Measurements from ENCODE around the gene SREBF1. TPM values are rescaled to one million over a fixed set of nuclear protein-coding genes. Genes with fewer than 3 reads are reported as not detected.

SREBF1 gene
- total and polyA plus RNA-seq, 2 experiments from 2014 or later: 19.2 to 36.2 TPM

DNA sequence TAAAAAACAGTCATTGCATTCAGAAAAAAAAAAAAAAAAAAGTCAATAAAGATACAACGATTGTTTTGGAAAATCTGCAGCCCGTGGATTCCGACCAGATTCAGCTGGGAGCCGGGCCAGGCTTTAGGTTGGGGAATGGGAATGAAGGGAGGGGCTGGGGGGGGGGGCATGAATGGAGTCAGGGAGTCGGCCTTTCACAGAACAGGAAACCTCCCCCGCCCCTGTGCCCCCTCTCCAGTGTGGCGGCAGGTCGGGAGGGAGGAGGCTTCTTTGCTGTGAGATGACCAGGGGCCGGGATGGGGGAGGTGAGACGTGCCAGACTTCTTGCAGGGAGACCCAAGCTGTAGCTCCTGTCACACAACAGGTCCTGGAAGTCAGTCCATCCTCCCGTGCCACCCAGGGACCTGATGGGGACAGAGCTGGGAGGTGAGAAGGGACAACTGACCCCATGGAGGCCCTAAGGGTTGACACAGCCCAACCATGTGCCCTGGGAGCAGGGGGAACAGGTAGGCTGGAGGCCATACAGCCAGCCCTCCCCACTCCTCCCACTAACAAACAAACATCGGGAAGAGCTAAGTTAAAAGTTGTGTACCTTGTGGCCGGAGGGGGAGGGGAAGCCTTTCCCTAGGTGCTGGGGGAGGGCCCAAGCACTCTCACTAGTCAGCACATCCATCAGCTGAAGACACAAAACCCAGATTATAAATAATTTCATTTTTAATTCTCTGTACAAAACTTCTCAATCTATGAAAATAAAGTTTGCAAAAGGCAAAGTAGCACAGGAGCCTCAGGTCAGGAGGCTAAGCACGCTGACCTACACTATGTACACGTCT, 25.2 kb downstream of the SREBF1 start:
- Histone ChIP-seq H2AFZ (no peak overlapping the region), H3K9me3 (ENCODE audit: low read depth) (no peaks in the 10 kb centered on the region), H3K36me3 (ENCODE audit: low read depth) (no peaks in the 10 kb centered on the region), H3K9me2 (ENCODE audit: insufficient read depth) (no peaks in the 10 kb centered on the region), H3K27ac (no peak overlapping the region), H3K4me1 (ENCODE audit: insufficient read depth) (no peaks in the 10 kb centered on the region), H3K79me2 (ENCODE audit: insufficient read depth) (no peaks in the 10 kb centered on the region), H3K27me3 (replicated peaks; ENCODE audit: insufficient read depth) (no peaks in the 10 kb centered on the region), H4K20me1 (ENCODE audit: insufficient read depth) (no peaks in the 10 kb centered on the region), H3K4me2 (ENCODE audit: unreplicated experiment) (no peak overlapping the region), H3K9ac (no peak overlapping the region), H3K4me3 (no peak overlapping the region), H3F3A (ENCODE audit: insufficient read depth) (peaks cover 6% of the 10 kb centered on the region)
- 66 to 69% methylated on average over 12 to 15 of the region's 15 CpGs for WGBS, 2 experiments (ENCODE audit: low coverage in 1 of 2, low lambda C conversion rate in 2 of 2, missing lambda C conversion rate in 2 of 2)
- in situ Hi-C loops (cut with MboI): no loop called here
- TF ChIP-seq EZH2 (IDR thresholded peaks at IDR 0.05; ENCODE audit: insufficient read depth, poor library complexity, severe bottlenecking): no peak
- TF ChIP-seq EZH2phosphoT487 (IDR thresholded peaks at IDR 0.05; ENCODE audit: insufficient read depth, low read depth): no peak
- no peak for DNase-seq

GRCh38 chr17:17810895-17811248, 25.9 kb downstream of the SREBF1 start:
- H4K20me1 ChIP-seq (ENCODE audit: insufficient read depth): no peaks in the 10 kb centered on the region
- no peak overlapping the region for H3K4me2 ChIP-seq (ENCODE audit: unreplicated experiment)
- no peak overlapping the region for H2AFZ ChIP-seq
- H3K36me3 ChIP-seq (ENCODE audit: low read depth): no peaks in the 10 kb centered on the region
- no peaks in the 10 kb centered on the region for H3K9me2 ChIP-seq (ENCODE audit: insufficient read depth)
- in situ Hi-C loops (cut with MboI): no loop called here
- H3K4me3 ChIP-seq: no peak overlapping the region
- no peaks in the 10 kb centered on the region for H3K9me3 ChIP-seq (ENCODE audit: low read depth)
- 75 to 83% methylated on average over 25 to 27 of the region's 27 CpGs for WGBS, 2 experiments (ENCODE audit: low coverage in 1 of 2, low lambda C conversion rate in 2 of 2, missing lambda C conversion rate in 2 of 2)
- no peak overlapping the region for H3K27ac ChIP-seq
- H3F3A ChIP-seq (ENCODE audit: insufficient read depth): peaks cover 6% of the 10 kb centered on the region
- 0 out of 2 replicates have a peak overlapping the region, but pooled peaks have one; percentile 74 for H3K9ac ChIP-seq
- no peaks in the 10 kb centered on the region for H3K4me1 ChIP-seq (ENCODE audit: insufficient read depth)
- TF ChIP-seq EZH2 (IDR thresholded peaks at IDR 0.05; ENCODE audit: insufficient read depth, poor library complexity, severe bottlenecking) (no peak), EZH2phosphoT487 (IDR thresholded peaks at IDR 0.05; ENCODE audit: insufficient read depth, low read depth) (no peak)
- DNase-seq: no peak
- no peaks in the 10 kb centered on the region for H3K27me3 ChIP-seq (replicated peaks; ENCODE audit: insufficient read depth)
- H3K79me2 ChIP-seq (ENCODE audit: insufficient read depth): no peaks in the 10 kb centered on the region

DNA sequence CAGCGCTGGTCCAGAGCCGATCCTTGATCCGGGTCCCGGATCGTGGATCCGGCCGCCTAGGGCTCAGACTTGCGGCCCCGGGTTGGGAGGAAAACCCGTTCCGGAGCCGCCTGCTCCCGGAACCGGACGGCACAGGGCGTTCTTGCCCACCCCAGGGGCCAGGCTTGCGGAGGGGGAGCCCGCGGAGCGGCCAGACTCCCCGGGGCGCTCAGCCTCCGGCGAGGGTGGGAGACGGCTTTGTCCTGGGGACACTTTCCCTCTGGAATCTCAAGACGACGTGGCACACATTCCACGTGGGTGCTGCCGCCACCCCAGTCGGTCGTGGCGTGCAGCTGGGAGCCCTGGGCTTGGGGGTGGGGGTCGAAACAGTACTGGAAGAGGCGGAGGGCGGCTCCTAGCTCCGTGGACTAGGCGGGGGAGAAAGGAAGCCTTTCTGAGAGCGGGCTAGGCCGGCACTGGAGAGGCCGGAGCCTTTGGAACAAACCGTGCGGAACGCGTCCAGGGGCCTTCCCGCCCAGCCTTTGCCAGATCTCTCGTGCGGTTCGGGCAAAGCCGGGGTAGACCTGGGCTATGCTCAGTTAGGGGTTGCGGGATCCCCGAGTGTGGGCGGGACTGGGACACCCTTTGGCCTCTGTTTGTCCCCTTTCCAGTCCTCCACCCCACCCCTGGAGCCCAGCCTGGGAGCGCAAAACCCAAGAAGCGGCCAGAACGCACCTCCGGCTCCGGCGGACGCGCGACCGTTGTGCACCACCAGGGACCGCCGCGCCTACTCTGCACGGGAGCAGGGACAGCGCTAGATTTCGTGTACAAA, 26.5 kb downstream of the SREBF1 start:
- Histone ChIP-seq H3K79me2 (ENCODE audit: insufficient read depth) (no peaks in the 10 kb centered on the region), H3K9ac (peak overlapping the region; percentile 74), H3K4me1 (ENCODE audit: insufficient read depth) (no peaks in the 10 kb centered on the region), H3K9me2 (ENCODE audit: insufficient read depth) (no peaks in the 10 kb centered on the region), H4K20me1 (ENCODE audit: insufficient read depth) (no peaks in the 10 kb centered on the region), H2AFZ (peak overlapping the region; percentile 58; the same call in 1 of the 2 replicates), H3K36me3 (ENCODE audit: low read depth) (no peaks in the 10 kb centered on the region), H3K9me3 (ENCODE audit: low read depth) (no peaks in the 10 kb centered on the region), H3K27ac (peak overlapping the region; percentile 45), H3K4me3 (peak overlapping the region; percentile 35; the same call in 1 of the 2 replicates), H3K4me2 (ENCODE audit: unreplicated experiment) (peak overlapping the region; percentile 54), H3K27me3 (replicated peaks; ENCODE audit: insufficient read depth) (no peaks in the 10 kb centered on the region), H3F3A (ENCODE audit: insufficient read depth) (peaks cover 6% of the 10 kb centered on the region)
- TF ChIP-seq EZH2 (IDR thresholded peaks at IDR 0.05; ENCODE audit: insufficient read depth, poor library complexity, severe bottlenecking) (no peak), EZH2phosphoT487 (IDR thresholded peaks at IDR 0.05; ENCODE audit: insufficient read depth, low read depth) (no peak)
- WGBS, 2 experiments (ENCODE audit: low coverage in 1 of 2, low lambda C conversion rate in 2 of 2, missing lambda C conversion rate in 2 of 2): 20 to 24% methylated on average over 45 to 65 of the region's 68 CpGs
- in situ Hi-C loops (cut with MboI): no loop called here
- DNase-seq: peak; percentile 82

GRCh38 chr17:17809531-17810083, 27.2 kb downstream of the SREBF1 start:
- H3K9me2 ChIP-seq (ENCODE audit: insufficient read depth): no peaks in the 10 kb centered on the region
- H4K20me1 ChIP-seq (ENCODE audit: insufficient read depth): no peaks in the 10 kb centered on the region
- peak overlapping the region; percentile 35; the same call in 1 of the 2 replicates for H3K4me3 ChIP-seq
- H3K27ac ChIP-seq: no peak overlapping the region
- no peaks in the 10 kb centered on the region for H3K79me2 ChIP-seq (ENCODE audit: insufficient read depth)
- H3K9me3 ChIP-seq (ENCODE audit: low read depth): no peaks in the 10 kb centered on the region
- peak overlapping the region; percentile 54 for H3K4me2 ChIP-seq (ENCODE audit: unreplicated experiment)
- no peak for TF ChIP-seq EZH2 (IDR thresholded peaks at IDR 0.05; ENCODE audit: insufficient read depth, poor library complexity, severe bottlenecking)
- TF ChIP-seq EZH2phosphoT487 (IDR thresholded peaks at IDR 0.05; ENCODE audit: insufficient read depth, low read depth): no peak
- H3K4me1 ChIP-seq (ENCODE audit: insufficient read depth): no peaks in the 10 kb centered on the region
- DNase-seq: no peak
- H3K36me3 ChIP-seq (ENCODE audit: low read depth): no peaks in the 10 kb centered on the region
- H2AFZ ChIP-seq: no peak overlapping the region
- in situ Hi-C loops (cut with MboI): no loop called here
- H3K9ac ChIP-seq: peak overlapping the region; percentile 74
- peaks cover 6% of the 10 kb centered on the region for H3F3A ChIP-seq (ENCODE audit: insufficient read depth)
- H3K27me3 ChIP-seq (replicated peaks; ENCODE audit: insufficient read depth): no peaks in the 10 kb centered on the region
- WGBS, 2 experiments (ENCODE audit: low coverage in 1 of 2, low lambda C conversion rate in 2 of 2, missing lambda C conversion rate in 2 of 2): 50 to 58% methylated on average over 13 to 45 of the region's 52 CpGs

All from GM23248 (cell line).